ENCODE measurements around the gene TMEM120A. TPM values are rescaled to one million over a fixed set of nuclear protein-coding genes. Genes with fewer than 3 reads are reported as not detected.

TMEM120A gene
- total RNA-seq, 1 experiment from 2014 or later, result 17.9 TPM

DNA sequence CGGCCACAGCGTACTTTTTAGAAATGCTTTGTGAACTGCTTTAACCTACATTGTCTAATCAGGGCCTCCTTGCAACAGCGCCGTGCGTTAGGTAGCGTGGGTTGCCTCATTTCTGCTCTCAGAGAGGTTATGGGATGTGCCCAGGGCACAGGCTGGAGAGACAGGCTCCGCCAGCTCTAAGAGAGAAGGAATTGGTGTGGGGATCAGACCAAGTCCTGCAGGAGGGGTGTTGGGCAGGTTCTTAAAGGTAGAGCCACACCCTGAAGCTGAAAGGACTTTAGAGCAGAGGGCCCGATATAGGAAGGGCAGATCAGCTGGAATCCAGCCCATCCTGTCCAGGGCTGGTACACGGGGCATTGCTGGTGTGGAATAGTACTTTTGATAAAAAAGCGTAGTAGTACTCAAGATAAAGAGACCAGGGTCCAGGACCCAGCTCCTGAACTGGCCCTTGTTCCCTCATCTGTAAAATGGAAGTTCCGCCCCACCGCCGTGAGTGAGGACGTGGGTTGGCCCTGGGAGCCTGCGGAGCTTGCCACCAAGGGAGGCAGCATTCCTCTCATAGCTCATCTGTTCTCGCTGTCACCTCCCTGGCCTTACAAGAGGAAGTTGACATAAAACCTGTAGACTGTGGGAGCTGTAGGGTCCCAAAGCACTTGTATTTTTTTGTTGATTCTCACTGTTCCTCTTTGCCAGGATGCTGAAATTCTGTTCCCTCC, 37.2 kb downstream of the TMEM120A start:
- H3K9me2 ChIP-seq (replicated peaks; ENCODE audit: low read length), result no peaks in the 10 kb centered on the region
- H3K4me1 ChIP-seq (ENCODE audit: insufficient read depth, low read length), result peaks cover 15% of the 10 kb centered on the region
- POLR2A ChIA-PET (ENCODE audit: unreplicated experiment), result no interaction called here
- H3K4me3 ChIP-seq (ENCODE audit: low read length), result no peak overlapping the region
- CTCF ChIA-PET, result no interaction called here
- ATAC-seq (no peak), DNase-seq (no peak)
- TF ChIP-seq, protein P1, sequence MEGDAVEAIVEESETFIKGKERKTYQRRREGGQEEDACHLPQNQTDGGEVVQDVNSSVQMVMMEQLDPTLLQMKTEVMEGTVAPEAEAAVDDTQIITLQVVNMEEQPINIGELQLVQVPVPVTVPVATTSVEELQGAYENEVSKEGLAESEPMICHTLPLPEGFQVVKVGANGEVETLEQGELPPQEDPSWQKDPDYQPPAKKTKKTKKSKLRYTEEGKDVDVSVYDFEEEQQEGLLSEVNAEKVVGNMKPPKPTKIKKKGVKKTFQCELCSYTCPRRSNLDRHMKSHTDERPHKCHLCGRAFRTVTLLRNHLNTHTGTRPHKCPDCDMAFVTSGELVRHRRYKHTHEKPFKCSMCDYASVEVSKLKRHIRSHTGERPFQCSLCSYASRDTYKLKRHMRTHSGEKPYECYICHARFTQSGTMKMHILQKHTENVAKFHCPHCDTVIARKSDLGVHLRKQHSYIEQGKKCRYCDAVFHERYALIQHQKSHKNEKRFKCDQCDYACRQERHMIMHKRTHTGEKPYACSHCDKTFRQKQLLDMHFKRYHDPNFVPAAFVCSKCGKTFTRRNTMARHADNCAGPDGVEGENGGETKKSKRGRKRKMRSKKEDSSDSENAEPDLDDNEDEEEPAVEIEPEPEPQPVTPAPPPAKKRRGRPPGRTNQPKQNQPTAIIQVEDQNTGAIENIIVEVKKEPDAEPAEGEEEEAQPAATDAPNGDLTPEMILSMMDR (conservative IDR thresholded peaks at IDR 0.05; ENCODE audit: low read depth, low read length), result no peak
- H3K27me3 ChIP-seq (ENCODE audit: low read length), result no peaks in the 10 kb centered on the region
- no peak overlapping the region for H3K4me2 ChIP-seq (ENCODE audit: low read length)
- no peak overlapping the region for H3K9ac ChIP-seq (ENCODE audit: low read length)
- intact Hi-C loops (cut with micrococcal nuclease), result no loop called here
- H3K79me2 ChIP-seq (ENCODE audit: low read length), result no peaks in the 10 kb centered on the region
- no peaks in the 10 kb centered on the region for H3F3A ChIP-seq (ENCODE audit: low read length, unreplicated experiment)
- H3K27ac ChIP-seq (ENCODE audit: low read length), result no peak overlapping the region
- H3K36me3 ChIP-seq (ENCODE audit: low read depth, low read length), result peaks cover 21% of the 10 kb centered on the region
- H4K20me1 ChIP-seq (ENCODE audit: low read length), result 0 out of 2 replicates have a peak, but pooled peaks cover 4% of the 10 kb centered on the region
- no peaks in the 10 kb centered on the region for H3K9me3 ChIP-seq (ENCODE audit: low read length)
- H2AFZ ChIP-seq (ENCODE audit: low read length), result no peak overlapping the region
- no TSS peak for BruUV-seq (replicated peaks)

DNA sequence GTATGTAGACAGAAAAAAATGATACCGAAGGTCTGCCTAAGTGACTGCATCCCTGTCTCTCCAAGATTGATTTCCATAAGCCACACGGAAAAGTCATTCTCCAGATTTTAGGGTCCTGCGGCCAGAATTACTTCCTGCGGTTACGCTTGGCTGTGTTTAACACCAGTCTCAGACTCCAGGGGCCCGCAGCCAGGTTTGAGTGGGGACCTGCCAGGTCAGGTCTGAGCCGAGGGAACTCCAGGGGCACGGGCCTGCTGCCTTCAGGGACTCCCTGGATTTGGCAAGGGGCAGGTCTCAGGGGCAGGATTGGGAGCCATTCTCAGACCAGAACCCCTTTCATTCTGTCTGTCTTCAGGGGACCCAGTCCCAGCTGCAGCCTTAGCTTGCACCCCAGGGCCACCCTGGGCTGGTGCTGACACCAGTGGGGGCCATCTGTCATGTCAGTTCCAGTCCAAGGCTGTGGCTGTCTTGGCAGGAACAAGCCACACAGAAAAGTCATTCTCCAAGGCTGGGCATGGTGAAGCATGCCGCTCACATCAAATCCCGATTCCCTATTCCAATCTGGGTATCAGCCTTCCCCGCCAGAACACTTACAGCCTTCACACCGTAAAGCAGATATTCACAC, 39.0 kb downstream of the TMEM120A start:
- no peak for TF ChIP-seq EZH2 (IDR thresholded peaks at IDR 0.05; ENCODE audit: low read length, unreplicated experiment)
- TF ChIP-seq, protein P1 (conservative IDR thresholded peaks at IDR 0.05; ENCODE audit: low read depth, low read length), result no peak
- no peak for TF ChIP-seq EZH2phosphoT487 (IDR thresholded peaks at IDR 0.05; ENCODE audit: borderline replicate concordance, low read length)
- ChIA-PET POLR2A (ENCODE audit: unreplicated experiment) (no interaction called here), CTCF (no interaction called here)
- H3F3A ChIP-seq (ENCODE audit: low read length, unreplicated experiment), result no peaks in the 10 kb centered on the region
- peaks cover 15% of the 10 kb centered on the region for H3K4me1 ChIP-seq (ENCODE audit: insufficient read depth, low read length)
- no peak for ATAC-seq
- DNase-seq, result no peak
- no peak overlapping the region for H2AFZ ChIP-seq (ENCODE audit: low read length)
- no peak overlapping the region for H3K9ac ChIP-seq (ENCODE audit: low read length)
- no peaks in the 10 kb centered on the region for H3K9me3 ChIP-seq (ENCODE audit: low read length)
- 0 out of 2 replicates have a peak, but pooled peaks cover 4% of the 10 kb centered on the region for H4K20me1 ChIP-seq (ENCODE audit: low read length)
- no TSS peak for BruUV-seq (replicated peaks)
- H3K36me3 ChIP-seq (ENCODE audit: low read depth, low read length), result peaks cover 21% of the 10 kb centered on the region
- H3K27ac ChIP-seq (ENCODE audit: low read length), result 0 out of 2 replicates have a peak overlapping the region, but pooled peaks have one; percentile 25
- H3K4me2 ChIP-seq (ENCODE audit: low read length), result no peak overlapping the region
- no peaks in the 10 kb centered on the region for H3K9me2 ChIP-seq (replicated peaks; ENCODE audit: low read length)
- H3K79me2 ChIP-seq (ENCODE audit: low read length), result no peaks in the 10 kb centered on the region; the same call in 1 of the 2 replicates
- H3K4me3 ChIP-seq (ENCODE audit: low read length), result no peak overlapping the region
- intact Hi-C loops (cut with micrococcal nuclease), result no loop called here
- no peaks in the 10 kb centered on the region for H3K27me3 ChIP-seq (ENCODE audit: low read length)

DNA sequence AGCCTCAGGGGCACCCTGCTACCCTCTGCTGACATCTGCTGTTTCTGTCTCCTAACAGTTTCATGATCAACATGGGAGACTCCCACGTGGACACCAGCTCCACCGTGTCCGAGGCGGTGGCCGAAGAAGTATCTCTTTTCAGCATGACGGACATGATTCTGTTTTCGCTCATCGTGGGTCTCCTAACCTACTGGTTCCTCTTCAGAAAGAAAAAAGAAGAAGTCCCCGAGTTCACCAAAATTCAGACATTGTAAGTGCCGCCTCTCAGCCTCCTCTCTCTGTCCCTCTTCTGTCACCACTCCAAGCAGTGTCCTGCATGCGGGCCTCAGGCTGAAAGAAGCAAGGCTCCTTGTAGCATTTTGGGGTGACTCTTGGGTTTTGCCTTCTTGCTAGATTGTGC, 40.5 kb downstream of the TMEM120A start:
- ATAC-seq (no peak), DNase-seq (no peak)
- Histone ChIP-seq H2AFZ (ENCODE audit: low read length) (no peak overlapping the region), H3K9me3 (ENCODE audit: low read length) (no peaks in the 10 kb centered on the region), H3K36me3 (ENCODE audit: low read depth, low read length) (peaks cover 21% of the 10 kb centered on the region), H3F3A (ENCODE audit: low read length, unreplicated experiment) (no peaks in the 10 kb centered on the region), H3K4me1 (ENCODE audit: insufficient read depth, low read length) (peaks cover 15% of the 10 kb centered on the region), H3K4me2 (ENCODE audit: low read length) (no peak overlapping the region), H3K4me3 (ENCODE audit: low read length) (no peak overlapping the region), H3K27ac (ENCODE audit: low read length) (no peak overlapping the region), H4K20me1 (ENCODE audit: low read length) (0 out of 2 replicates have a peak, but pooled peaks cover 4% of the 10 kb centered on the region), H3K9me2 (replicated peaks; ENCODE audit: low read length) (no peaks in the 10 kb centered on the region), H3K79me2 (ENCODE audit: low read length) (no peaks in the 10 kb centered on the region; the same call in 1 of the 2 replicates), H3K9ac (ENCODE audit: low read length) (no peak overlapping the region), H3K27me3 (ENCODE audit: low read length) (no peaks in the 10 kb centered on the region)
- CTCF ChIA-PET, result no interaction called here
- intact Hi-C loops (cut with micrococcal nuclease), result no loop called here
- no TSS peak for BruUV-seq (replicated peaks)
- TF ChIP-seq EZH2phosphoT487 (IDR thresholded peaks at IDR 0.05; ENCODE audit: borderline replicate concordance, low read length), result no peak
- TF ChIP-seq, protein P1 (conservative IDR thresholded peaks at IDR 0.05; ENCODE audit: low read depth, low read length), result no peak
- TF ChIP-seq EZH2 (IDR thresholded peaks at IDR 0.05; ENCODE audit: low read length, unreplicated experiment), result no peak
- POLR2A ChIA-PET (ENCODE audit: unreplicated experiment), result no interaction called here

All from PC-3 (cell line).